Hindlimb muscle (tissue), 1 donor: ENCODE measurements around the gene RPL23. TPM values are rescaled to one million over a fixed set of nuclear protein-coding genes. Genes with fewer than 3 reads are reported as not detected.

Experiments used
- polyA plus RNA-seq: library from polyadenylated mRNA; unstranded; fragments of 120-200 nt; gene quantifications from one replicate; pipeline ENCODE4 v1.2.1, GENCODE V29; 2013; ENCODE audit not compliant: insufficient read length

The RPL23 gene
- polyA plus RNA-seq, 1 donor = 2,574 TPM

Other genes starting within 250 kb of the RPL23 start
- gene SRCIN1, start 247.8 kb downstream of the RPL23 start, polyA plus RNA-seq = 1.2 TPM
- gene EPOP, start 178.8 kb downstream of the RPL23 start, polyA plus RNA-seq = 0.48 TPM
- 81.8 TPM for gene MLLT6, start 148.4 kb downstream of the RPL23 start, polyA plus RNA-seq
- 16.8 TPM for gene CISD3, start 123.4 kb downstream of the RPL23 start, polyA plus RNA-seq
- gene PCGF2, start 105.4 kb downstream of the RPL23 start, polyA plus RNA-seq = 32.7 TPM
- gene PSMB3, start 101.0 kb downstream of the RPL23 start, polyA plus RNA-seq = 67.5 TPM
- gene PIP4K2B, start 54.2 kb downstream of the RPL23 start, polyA plus RNA-seq = 72.5 TPM
- 14.9 TPM for gene CWC25, start 28.4 kb downstream of the RPL23 start, polyA plus RNA-seq
- 74.6 TPM for gene LASP1, start 16.3 kb upstream of the RPL23 start, polyA plus RNA-seq
- gene FBXO47, start 113.7 kb upstream of the RPL23 start, polyA plus RNA-seq = not detected